Upper lobe of left lung (tissue), 6 donors: ENCODE results near the gene LCN15. TPM values are rescaled to one million over a fixed set of nuclear protein-coding genes. Genes with fewer than 3 reads are reported as not detected.
"Not testable (repeated sequence)": the region's sequence is repeated elsewhere in the genome, so short reads cannot be mapped to it uniquely, and the experiment has no call there.

Experiments used
- ATAC-seq, 2 donors: fragments of 200-7000 bp; cut with Tn5 transposase; one replicate each; pipeline ENCODE4 v1.9.1; 2022; ENCODE audit warnings: mild to moderate bottlenecking in 2 of 2, moderate library complexity in 2 of 2; ENCODE audit not compliant: low FRiP score in 2 of 2
- DNase-seq, 2 donors: peaks; one replicate each; pipeline ENCODE4 v3.0.0-alpha.2; 2019 to 2020
- H3K27ac ChIP-seq, 4 donors: fragments of 200-600 bp; sonication (generic); one replicate each; pipeline ENCODE4 v1.5.1; 2016 to 2019
- H3K27me3 ChIP-seq, 4 donors: fragments of 200-600 bp; sonication (generic); one replicate each; pipeline ENCODE4 v1.5.1; 2017 to 2019
- H3K36me3 ChIP-seq, 4 donors: fragments of 200-600 bp; sonication (generic); one replicate each; pipeline ENCODE4 v1.5.1; 2016 to 2019
- H3K4me1 ChIP-seq, 4 donors: fragments of 200-600 bp; sonication (generic); one replicate each; pipeline ENCODE4 v1.5.1; 2018 to 2019
- H3K4me3 ChIP-seq, 4 donors: fragments of 200-600 bp; sonication (generic); one replicate each; pipeline ENCODE4 v1.5.1; 2017 to 2019; ENCODE audit warnings: mild to moderate bottlenecking in 2 of 4, moderate library complexity in 1 of 4
- H3K9me3 ChIP-seq, 4 donors: fragments of 200-600 bp; sonication (generic); one replicate each; pipeline ENCODE4 v1.5.1; 2018 to 2019
- CTCF ChIP-seq, 6 experiments: fragments of 450-650 bp in 4 of 6; fragments of 200-600 bp in 2 of 6; sonication (generic) in 2 of 6; IDR thresholded peaks; one replicate each; pipeline ENCODE4 v1.5.1; 2016 to 2019; ENCODE audit warnings: antibody characterized with exemption in 6 of 6
- EP300 ChIP-seq, 4 donors: sonication (generic); formaldehyde crosslinking; IDR thresholded peaks; one replicate each; pipeline ENCODE4 v1.5.1; 2017; ENCODE audit warnings: antibody characterized with exemption in 4 of 4, control low read depth in 2 of 4
- POLR2A ChIP-seq, 4 donors: fragments of 450-650 bp; IDR thresholded peaks; one replicate each; pipeline ENCODE4 v1.5.1; 2016 to 2017; ENCODE audit warnings: antibody characterized with exemption in 4 of 4, mild to moderate bottlenecking in 2 of 4
- POLR2AphosphoS5 ChIP-seq, 2 donors: sonication (generic); formaldehyde crosslinking; IDR thresholded peaks; one replicate each; pipeline ENCODE4 v1.5.1; 2017; ENCODE audit warnings: antibody characterized with exemption in 2 of 2
- WGBS, 2 donors: methylation state at CpG; one replicate each; pipeline ENCODE4 v1.1.5; 2017 to 2018; 5-methylcytosine and 5-hydroxymethylcytosine counted together
- total RNA-seq, 6 donors: library from RNA; depleted of rRNA in 4 of 6; stranded (reverse); fragments of >200 nt in 4 of 6; gene quantifications; one replicate each; pipeline versions ENCODE4 v1.1.0 to v1.2.1, GENCODE V29; 2016 to 2021
- donor health status: DM: no; HTN: no; CAD: no; lungs with moderate emphysema.
- donor health status: DM: no; HTN: yes; CAD: no; lungs with severe emphysema.

LCN15 gene
- total RNA-seq, 6 donors from 2014 or later = 0.23 TPM; not detected in 5

- Histone ChIP-seq H3K36me3 (peaks cover 0 to 4% (median 2%) of the 10 kb centered on the region in 4 donors), H3K27me3 (no peaks in the 10 kb centered on the region), H3K9me3 (no peaks in the 10 kb centered on the region), H3K27ac (no peak overlapping the region), H3K4me1 (peaks cover 18 to 27% (median 23%) of the 10 kb centered on the region in 4 donors), H3K4me3 (no peak overlapping the region)
- DNase-seq = peak; percentile 54 to 68
- TF ChIP-seq POLR2A (IDR thresholded peaks at IDR 0.05) (no peak), CTCF (IDR thresholded peaks at IDR 0.05) (peak; percentile 79 to 89 (median 83))
- 16 to 22% methylated on average over 21 of the region's 21 CpGs for WGBS, 2 donors
- ATAC-seq = no peak
These were observed 23.5 kb upstream of the LCN15 start for GRCh38 chr9:136787690-136788400.

- H3K4me1 ChIP-seq = peaks cover 12 to 18% (median 15%) of the 10 kb centered on the region in 4 donors
- H3K36me3 ChIP-seq, H3K4me3 ChIP-seq, H3K27me3 ChIP-seq, DNase-seq, H3K9me3 ChIP-seq, H3K27ac ChIP-seq, ATAC-seq: not testable (repeated sequence)
- 34 to 48% methylated on average over 4 of the region's 4 CpGs for WGBS, 2 donors
These were observed 22.7 kb upstream of the LCN15 start for GRCh38 chr9:136786983-136787382.

GRCh38 chr9:136786451-136786850, 22.1 kb upstream of the LCN15 start:
- WGBS, 2 donors = 77 to 81% methylated on average over 10 of the region's 10 CpGs
- ATAC-seq = no peak
- H3K4me3 ChIP-seq = no peak overlapping the region
- DNase-seq = no peak
- H3K9me3 ChIP-seq = no peaks in the 10 kb centered on the region
- H3K4me1 ChIP-seq = peaks cover 8 to 13% (median 11%) of the 10 kb centered on the region in 4 donors
- H3K27ac ChIP-seq = no peak overlapping the region
- no peaks in the 10 kb centered on the region for H3K27me3 ChIP-seq
- no peak for TF ChIP-seq CTCF (IDR thresholded peaks at IDR 0.05)
- no peak for TF ChIP-seq POLR2AphosphoS5 (IDR thresholded peaks at IDR 0.05)
- no peak for TF ChIP-seq POLR2A (IDR thresholded peaks at IDR 0.05)
- TF ChIP-seq EP300 (IDR thresholded peaks at IDR 0.05) = no peak
- no peaks in the 10 kb centered on the region for H3K36me3 ChIP-seq

- peak in 1 of 2 donors; percentile 51 for DNase-seq
- ATAC-seq, H3K27ac ChIP-seq: not testable (repeated sequence)
These were observed 21.4 kb upstream of the LCN15 start for GRCh38 chr9:136785565-136786355.

GRCh38 chr9:136784997-136785361, 20.7 kb upstream of the LCN15 start:
- Histone ChIP-seq H3K36me3 (no peaks in the 10 kb centered on the region), H3K4me1 (peaks cover 1 to 8% (median 5%) of the 10 kb centered on the region in 4 donors), H3K27ac (no peak overlapping the region), H3K27me3 (no peaks in the 10 kb centered on the region), H3K4me3 (no peak overlapping the region), H3K9me3 (no peaks in the 10 kb centered on the region)
- ATAC-seq = no peak
- WGBS, 2 donors = 76 to 87% methylated on average over 6 of the region's 6 CpGs
- TF ChIP-seq POLR2A (IDR thresholded peaks at IDR 0.05) = no peak
- TF ChIP-seq CTCF (IDR thresholded peaks at IDR 0.05) = no peak
- no peak for TF ChIP-seq POLR2AphosphoS5 (IDR thresholded peaks at IDR 0.05)
- no peak for TF ChIP-seq EP300 (IDR thresholded peaks at IDR 0.05)
- DNase-seq = no peak

More at GRCh38 chr9:136785565-136786355, 21.4 kb upstream of the LCN15 start:
- WGBS, 2 donors = 69 to 92% methylated on average over 10 to 23 of the region's 23 CpGs
- H3K27me3 ChIP-seq, H3K4me3 ChIP-seq, H3K9me3 ChIP-seq, H3K36me3 ChIP-seq: not testable (repeated sequence)
- peaks cover 8 to 12% (median 11%) of the 10 kb centered on the region in 4 donors for H3K4me1 ChIP-seq
